ENCODE measurements around the gene BMPR1B.
"Not testable (repeated sequence)": the region's sequence is repeated elsewhere in the genome, so short reads cannot be mapped to it uniquely, and the experiment has no call there.

Gene BMPR1B

DNA sequence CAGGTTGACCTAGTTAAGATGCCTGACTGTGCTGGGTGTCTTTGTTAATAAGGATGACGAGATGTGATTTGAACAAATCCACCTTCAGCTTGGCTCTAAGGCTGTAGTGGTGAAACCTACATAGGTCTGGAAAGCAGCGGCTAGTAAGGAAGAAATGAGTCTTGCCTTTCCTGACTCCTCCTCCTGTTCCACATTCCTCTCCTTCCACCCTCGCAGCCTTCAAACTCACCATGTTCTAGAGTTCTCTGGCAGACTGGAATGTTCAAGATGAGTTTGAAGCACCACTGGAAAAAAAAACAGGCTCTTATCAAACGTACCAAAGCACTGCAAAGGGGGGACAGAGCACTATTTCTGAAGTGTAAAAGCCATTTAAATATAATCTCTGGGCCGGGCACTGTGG is 395.4 kb downstream of the BMPR1B start:
- in situ Hi-C loops (cut with MboI; ENCODE audit: low pct_unique_long_range_greater_than_20kb, low sequenced_read_pairs), result no loop called here
- DNase-seq, result no peak

DNA sequence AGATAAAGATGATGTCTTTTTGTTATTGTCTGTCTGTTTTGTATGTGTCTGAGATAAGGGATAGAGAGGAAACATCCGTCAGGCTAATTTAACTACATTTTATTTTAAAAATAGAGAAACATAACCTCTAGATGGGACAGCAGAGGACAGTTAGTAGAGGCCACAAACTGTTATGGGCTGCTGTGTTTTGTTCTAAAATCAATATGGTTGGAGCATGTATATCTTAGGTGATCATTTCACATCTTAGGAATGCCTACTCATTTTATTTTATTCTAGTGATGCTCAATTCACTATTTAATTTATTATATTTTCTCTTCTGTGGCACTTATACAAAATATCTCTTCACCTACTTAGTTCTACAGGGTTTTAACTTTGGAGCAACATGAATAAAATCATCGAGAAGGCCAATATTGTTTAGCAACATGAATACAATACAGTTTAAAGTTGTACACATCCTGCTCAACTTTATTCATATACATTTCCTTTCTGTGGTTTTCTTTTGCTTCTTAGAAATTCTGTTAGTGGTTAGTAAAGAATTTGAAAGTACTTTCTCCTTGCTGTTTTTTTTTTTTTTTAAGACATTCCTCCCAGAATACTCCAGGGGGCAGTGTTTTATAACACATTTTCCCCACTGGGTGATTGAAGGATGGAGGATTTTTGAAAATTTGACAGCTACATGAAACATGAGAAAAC is 398.1 kb downstream of the BMPR1B start:
- DNase-seq, result peak; percentile 50
- in situ Hi-C loops (cut with MboI; ENCODE audit: low pct_unique_long_range_greater_than_20kb, low sequenced_read_pairs), result no loop called here

DNA sequence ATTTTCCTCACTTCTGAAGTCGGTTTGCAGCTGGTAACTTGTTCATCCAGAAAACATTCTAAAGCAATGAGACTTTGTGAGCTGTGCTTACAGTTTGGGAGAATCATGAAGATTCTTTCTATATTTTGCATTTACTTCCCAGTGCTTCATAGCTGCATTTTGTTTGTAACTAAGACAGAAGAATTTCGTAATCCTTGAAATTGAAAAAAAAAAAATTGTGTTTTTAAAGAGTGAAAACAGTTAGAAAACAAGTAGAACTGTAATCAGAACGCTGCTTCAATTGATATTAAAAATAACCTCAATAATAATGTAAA is 398.7 kb downstream of the BMPR1B start:
- in situ Hi-C loops (cut with MboI; ENCODE audit: low pct_unique_long_range_greater_than_20kb, low sequenced_read_pairs), result no loop called here

DNA sequence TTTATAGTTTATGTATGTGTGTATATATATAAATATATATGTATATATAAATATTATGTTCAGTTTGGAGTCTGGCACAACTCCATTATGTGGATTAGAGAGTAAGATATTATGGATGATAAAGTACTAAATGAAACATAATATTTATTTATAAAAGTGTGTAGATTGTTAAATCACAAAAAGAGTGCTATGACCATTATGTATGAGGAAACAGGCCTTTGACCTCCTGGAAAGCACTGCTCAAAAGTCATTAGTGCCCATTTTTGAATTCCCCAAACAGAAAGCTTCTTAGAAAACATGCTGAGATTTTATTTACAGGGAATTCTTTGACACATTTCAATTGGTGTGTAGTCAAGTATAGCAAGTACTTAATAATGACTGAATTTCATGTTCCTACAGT is 399.8 kb downstream of the BMPR1B start:
- DNase-seq, result no peak
- in situ Hi-C loops (cut with MboI; ENCODE audit: low pct_unique_long_range_greater_than_20kb, low sequenced_read_pairs), result no loop called here

More for the DNA sequence above, 398.7 kb downstream of the BMPR1B start:
- no peak for DNase-seq

DNA sequence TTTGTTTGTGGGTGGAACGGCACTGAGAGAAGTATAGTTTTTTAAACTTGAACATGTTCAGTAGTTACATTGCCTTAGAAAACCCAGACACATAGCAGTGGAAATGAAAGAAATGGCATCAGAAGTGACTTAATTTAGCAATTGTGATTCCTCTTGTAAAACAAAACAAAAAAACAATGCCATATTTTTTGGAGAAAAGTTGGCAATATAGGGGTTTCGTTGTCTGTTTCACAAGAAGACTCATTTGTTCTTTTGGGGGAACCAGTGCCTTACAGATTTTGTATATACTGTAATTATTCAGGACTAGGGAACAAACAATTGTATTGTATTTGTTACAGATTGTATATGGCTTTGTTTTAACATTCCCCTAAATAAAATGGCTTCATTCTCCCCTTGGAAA is 400.3 kb downstream of the BMPR1B start:
- no peak for DNase-seq
- in situ Hi-C loops (cut with MboI; ENCODE audit: low pct_unique_long_range_greater_than_20kb, low sequenced_read_pairs), result no loop called here

DNA sequence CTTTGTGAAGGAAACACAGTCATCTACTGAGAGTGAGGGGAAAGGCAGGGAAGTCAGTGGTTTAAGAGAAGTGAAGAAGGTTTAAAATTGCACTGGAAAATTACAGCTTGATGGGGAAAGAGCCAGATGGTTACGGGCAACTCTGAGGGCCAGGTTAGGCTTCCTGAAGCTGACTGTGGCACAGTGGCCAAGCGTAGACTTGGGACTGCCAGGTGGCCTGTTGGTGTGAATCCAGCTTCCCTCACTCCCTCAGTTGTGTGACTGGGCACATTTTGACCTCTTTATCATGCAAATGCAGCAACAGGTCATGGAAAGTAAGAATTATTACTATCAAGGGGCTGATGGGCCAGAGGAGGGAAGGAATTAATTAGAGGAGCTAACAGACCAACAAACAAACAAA is 400.9 kb downstream of the BMPR1B start:
- in situ Hi-C loops (cut with MboI; ENCODE audit: low pct_unique_long_range_greater_than_20kb, low sequenced_read_pairs), result no loop called here
- DNase-seq, result no peak

DNA sequence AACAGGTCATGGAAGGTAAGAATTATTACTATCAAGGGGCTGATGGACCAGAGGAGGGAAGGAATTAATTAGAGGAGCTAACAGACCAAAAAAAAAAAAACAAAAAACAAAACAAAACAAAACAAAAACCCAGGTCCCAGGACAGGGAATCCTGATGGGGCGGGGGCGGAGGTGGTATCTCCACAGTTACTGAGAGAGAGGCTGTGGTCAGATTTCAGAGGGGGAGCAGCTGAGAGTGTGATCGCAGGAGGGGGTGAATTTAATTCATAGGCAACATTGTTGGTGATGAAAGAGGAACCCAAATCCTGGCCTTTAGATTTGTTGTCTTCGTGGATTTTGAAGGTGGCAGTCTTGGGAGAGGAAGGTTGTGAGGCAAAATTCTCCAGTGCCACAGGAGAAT is 401.6 kb downstream of the BMPR1B start:
- in situ Hi-C loops (cut with MboI; ENCODE audit: low pct_unique_long_range_greater_than_20kb, low sequenced_read_pairs), result no loop called here
- DNase-seq, result no peak

DNA sequence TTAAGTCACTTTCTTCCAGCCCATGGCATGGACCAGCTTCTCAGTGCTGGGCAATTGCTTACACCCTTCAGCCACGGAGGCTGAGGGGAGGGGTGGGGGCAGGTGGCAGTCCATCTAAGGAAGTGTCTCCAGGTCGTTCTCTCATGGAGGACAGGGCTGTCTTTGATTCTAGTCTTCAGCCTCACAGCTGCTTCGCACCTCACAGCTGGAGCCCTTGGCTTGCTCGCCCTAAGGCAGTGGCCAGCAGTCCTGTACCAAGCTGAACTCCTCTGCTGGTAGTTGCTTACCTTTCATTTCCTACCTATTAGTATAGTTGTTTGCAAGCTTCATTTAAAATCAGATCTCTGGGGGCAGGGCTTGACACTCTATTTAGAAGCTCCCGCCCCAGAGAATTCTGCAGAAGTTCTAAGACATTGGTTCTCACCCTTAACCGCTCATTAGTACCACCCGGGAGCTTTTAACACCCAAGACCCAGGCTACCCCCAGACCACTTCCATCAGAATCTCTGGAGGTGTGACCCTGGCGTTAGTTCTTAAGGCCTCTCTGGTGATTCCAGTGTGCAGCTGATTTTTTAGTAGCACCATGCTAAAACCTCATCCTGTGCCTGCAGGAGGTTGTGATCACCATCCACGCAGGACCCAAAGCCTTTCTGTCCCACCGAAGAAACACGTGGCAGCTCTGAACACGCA is 404.2 kb downstream of the BMPR1B start:
- DNase-seq, result no peak
- in situ Hi-C loops (cut with MboI; ENCODE audit: low pct_unique_long_range_greater_than_20kb, low sequenced_read_pairs), result no loop called here

DNA sequence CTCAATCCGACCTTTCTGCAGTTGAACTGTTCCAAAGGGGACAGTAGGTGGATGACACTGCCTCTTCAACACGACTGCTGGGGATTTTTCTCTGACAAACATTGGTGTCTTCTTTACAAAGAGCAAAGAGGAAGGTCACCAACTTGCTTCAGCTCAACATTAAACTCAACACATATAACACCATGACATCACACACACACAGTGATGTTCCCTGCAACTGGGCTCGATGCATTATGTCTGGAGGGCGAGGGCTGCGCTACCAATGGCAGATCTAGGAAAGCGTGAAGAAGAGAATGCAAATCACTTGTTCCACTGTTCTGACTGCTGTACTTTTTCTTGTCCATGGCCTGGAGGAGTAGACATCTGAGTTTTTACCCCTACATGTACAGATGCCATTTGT is 405.1 kb downstream of the BMPR1B start:
- DNase-seq, result no peak
- in situ Hi-C loops (cut with MboI; ENCODE audit: low pct_unique_long_range_greater_than_20kb, low sequenced_read_pairs), result no loop called here

DNA sequence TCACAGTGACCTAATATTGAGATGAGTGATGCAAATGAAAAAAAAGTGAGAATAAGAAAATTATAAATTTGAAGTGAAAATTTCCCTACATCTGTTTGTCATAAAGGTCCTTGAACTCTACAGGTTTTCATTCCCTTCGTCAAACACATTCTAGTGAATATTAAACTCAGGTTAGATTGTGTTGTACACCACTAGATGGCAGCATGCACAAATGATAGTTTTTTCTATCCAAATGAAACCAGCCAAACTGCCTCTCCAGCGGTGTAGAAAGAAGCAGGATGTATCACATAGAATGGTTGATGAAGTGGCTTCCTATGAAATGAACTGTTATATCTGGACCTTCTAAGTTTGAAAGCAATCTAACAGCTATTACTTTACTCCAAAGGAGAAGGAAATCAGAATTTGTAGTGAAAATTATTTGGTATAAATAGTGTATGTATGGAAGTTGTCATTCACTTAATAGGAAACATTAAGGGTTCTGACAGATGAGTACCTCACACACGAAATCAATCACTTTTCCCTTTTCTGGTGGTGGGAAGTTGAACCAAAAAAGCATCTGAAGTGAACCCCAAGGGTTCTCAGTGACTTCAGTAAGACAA is 408.3 kb downstream of the BMPR1B start:
- DNase-seq, result peak; percentile 45
- in situ Hi-C loops (cut with MboI; ENCODE audit: low pct_unique_long_range_greater_than_20kb, low sequenced_read_pairs), result no loop called here

DNA sequence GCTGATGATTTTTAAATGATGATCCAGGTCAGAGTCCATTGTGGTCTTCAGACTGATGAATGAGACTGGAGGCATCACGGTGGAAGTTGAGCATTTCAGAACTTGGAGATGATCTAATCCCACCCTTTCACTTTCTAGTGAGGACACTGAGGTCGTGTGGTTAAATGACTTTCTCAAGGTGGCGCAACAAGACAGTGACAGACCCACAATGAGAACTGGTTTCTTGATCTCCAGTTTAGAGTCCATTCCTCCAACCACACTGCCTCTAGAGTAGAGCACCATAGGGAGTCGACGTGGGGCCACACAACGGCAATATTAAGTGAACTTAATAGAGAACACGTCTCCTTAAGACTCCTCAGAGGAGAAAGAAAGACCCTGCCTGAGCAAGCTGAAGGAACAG is 410.1 kb downstream of the BMPR1B start:
- in situ Hi-C loops (cut with MboI; ENCODE audit: low pct_unique_long_range_greater_than_20kb, low sequenced_read_pairs), result no loop called here
- no peak for DNase-seq

DNA sequence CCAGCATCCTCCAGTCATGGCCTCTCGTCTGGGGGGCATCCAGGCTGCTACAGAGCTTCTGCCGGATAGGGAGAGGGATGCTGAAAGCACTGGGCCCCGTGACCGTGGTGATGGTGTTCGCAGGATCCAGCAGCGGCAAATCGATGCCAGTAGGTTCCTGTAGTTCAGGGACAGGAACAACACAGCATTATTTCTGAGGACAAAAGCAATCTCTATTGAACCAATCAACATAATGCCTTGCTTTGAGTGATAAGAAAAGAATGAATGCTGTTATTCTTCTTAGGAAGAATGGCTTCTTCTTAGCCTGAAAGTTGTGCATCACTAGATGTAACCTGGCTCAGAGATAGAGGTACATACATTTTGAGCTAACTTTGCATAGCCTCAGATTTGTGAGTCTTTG is 412.4 kb downstream of the BMPR1B start:
- no peak for DNase-seq
- in situ Hi-C loops (cut with MboI; ENCODE audit: low pct_unique_long_range_greater_than_20kb, low sequenced_read_pairs), result no loop called here

DNA sequence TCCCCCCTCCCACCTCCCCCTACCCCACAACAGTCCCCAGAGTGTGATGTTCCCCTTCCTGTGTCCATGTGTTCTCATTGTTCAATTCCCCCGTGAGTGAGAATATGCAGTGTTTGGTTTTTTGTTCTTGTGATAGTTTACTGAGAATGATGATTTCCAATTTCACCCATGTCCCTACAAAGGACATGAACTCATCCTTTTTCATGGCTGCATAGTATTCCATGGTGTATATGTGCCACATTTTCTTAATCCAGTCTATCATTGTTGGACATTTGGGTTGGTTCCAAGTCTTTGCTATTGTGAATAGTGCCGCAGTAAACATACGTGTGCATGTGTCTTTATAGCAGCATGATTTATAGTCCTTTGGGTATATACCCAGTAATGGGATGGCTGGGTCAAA is 413.6 kb downstream of the BMPR1B start:
- DNase-seq; in situ Hi-C loops (cut with MboI; ENCODE audit: low pct_unique_long_range_greater_than_20kb, low sequenced_read_pairs): not testable (repeated sequence)

DNA sequence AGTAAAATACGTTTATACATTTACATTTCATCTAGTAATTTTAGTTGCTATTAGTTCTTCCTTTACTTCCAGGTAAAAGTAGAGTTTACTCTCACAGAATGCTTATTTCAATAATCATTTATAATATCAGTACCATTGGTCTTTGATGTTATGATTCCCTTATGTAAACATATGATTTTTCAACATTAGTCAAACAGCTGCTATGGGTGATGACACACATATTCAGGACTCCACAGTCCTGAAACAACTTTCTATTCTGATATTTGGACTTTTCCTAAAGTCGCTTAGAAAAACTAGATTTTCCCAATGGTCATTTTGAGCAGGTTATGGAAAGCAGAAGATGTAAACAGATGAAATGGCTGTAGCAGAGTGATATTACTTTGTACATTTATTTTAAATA is 421.2 kb downstream of the BMPR1B start:
- DNase-seq, result no peak
- in situ Hi-C loops (cut with MboI; ENCODE audit: low pct_unique_long_range_greater_than_20kb, low sequenced_read_pairs), result no loop called here

DNA sequence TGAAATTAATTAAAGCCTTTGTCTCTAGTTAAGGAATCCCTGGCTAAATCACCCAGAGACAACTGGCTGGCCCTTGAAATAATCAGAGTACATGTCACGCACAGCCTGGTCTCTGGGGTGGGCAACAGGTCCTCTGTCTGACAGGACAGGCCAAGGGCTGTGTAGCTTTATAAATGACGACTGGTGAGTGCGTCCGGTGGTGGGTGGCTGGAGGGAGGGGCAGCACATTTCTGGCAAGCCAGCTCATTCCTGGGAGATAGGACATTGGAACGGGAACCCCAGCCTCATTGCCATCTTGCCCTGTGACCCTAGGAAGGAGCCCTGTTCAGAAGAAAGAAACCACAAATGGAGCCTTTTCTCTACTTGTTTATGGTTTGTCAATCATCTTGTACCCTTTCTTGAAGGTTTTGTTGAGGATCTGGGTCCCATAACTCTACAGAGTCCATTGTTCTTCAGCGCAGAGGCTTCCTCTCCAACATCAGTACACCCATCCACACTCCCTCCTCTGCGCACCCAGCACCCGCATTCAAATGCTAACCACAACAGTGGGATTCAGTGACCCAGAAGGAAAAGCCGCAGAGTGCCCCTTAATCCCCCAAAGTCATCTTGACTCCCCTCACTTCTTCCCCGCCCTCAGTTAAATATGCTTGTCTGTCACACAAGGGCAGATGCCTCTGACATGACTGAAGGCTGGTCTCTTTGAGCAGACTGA is 422.9 kb downstream of the BMPR1B start:
- in situ Hi-C loops (cut with MboI; ENCODE audit: low pct_unique_long_range_greater_than_20kb, low sequenced_read_pairs), result no loop called here
- no peak for DNase-seq

DNA sequence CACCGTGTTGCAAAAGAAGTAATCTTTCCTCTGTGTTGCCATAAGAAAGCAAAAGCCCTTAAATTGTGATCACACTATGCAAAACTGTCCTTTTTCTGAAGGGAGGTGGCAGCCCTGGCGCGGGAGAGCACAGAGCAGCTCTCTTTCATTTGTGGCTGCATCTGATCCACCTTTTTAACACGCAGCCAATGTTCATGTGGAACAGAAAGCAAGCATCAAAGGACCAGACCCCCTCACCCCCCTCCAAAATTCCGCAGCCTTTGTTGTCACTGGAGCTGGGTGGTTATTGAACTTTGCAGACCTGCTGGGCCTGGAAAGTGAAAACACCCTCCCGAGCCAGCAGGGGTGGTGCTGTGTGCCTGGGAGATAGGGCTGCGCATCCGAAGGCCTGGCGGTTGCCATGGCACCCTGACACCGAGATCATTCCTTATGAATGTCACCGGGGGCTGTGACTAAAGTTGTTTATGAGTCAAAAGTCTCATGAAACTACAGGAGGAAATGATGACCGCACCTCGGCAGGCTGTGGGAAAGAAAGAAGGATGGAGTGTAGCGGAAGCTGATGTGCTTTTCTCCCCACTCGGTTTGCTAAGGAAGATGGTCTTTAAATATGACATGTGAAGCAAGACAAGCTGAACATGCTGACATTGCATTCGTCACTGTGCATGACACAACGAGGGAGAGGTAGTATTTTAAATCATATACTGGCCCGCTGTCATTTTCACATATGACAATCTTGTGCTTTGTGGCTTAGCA is 423.7 kb downstream of the BMPR1B start:
- no peak for DNase-seq
- in situ Hi-C loops (cut with MboI; ENCODE audit: low pct_unique_long_range_greater_than_20kb, low sequenced_read_pairs), result no loop called here

DNA sequence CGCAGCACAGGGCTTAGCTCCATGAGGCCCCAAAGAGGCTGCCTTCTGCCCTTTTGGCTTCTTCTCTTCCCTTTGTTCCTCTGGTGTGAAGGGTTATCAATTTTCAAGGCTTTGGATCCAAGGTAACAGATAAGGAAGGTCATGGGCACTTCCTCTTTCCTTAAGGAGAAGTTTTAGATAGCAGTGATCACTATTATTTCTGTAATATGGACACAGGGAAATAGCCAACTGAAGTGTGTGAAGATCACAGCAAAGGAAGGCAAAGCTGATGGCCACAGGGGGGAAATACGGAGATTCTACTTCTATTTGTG is 424.2 kb downstream of the BMPR1B start:
- DNase-seq, result no peak
- in situ Hi-C loops (cut with MboI; ENCODE audit: low pct_unique_long_range_greater_than_20kb, low sequenced_read_pairs), result no loop called here

DNA sequence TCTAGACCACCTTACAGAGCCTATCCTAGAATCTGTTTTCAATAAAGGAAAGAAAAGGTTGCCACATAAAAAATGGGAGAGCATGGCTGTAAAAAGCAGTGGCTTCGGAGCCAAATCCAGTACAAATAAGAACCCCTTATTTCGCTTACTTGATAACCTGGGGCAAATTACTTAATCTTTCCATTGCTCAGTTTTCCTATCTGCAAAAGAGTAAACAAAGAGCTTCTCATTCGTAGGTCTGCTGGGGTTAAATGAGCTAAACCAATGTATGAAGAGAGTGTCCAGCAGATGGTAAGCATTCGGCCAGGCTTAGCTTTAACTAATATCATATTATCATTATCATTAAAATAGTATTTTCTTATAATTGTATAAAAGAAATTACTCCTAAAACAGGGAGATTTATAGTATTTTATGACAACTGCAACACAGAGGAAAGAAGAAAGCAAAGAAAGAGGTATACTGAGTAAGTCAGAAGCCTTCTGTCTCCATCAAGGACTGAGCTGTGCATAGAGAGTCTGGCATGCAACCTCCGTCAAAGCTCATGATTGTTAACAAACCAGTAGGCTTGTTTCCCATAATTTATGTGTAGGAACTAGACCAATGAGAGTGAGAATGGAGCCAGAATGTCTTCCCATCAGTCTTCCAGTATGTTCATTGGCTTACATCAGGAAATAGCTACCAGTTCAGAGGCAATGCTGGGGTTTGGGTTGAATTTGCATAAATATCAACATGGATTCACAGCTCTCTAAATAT is 426.1 kb downstream of the BMPR1B start:
- no peak for DNase-seq
- in situ Hi-C loops (cut with MboI; ENCODE audit: low pct_unique_long_range_greater_than_20kb, low sequenced_read_pairs), result no loop called here

DNA sequence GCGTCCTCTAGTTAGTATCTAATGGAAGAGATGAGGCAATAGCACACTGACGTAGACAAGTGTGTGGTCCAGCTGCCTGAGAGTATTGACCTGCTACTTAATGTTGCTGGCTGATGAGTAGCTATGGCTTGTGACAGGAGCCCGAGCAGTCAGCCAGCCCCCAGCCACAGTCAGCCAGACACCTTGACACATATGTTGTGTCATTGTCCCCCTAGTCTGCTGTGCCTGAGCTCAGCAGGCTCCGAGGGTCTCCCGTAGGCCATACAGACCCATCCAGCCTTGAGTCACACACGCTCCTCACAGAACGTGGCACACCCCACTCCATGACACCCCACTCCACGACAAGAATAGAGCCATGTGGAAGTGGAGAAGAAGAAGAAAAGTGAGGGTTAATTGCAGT is 428.9 kb downstream of the BMPR1B start:
- DNase-seq, result no peak
- in situ Hi-C loops (cut with MboI; ENCODE audit: low pct_unique_long_range_greater_than_20kb, low sequenced_read_pairs), result no loop called here

Data from KBM-7 (cell line).